PFSK-1 (cell line): ENCODE measurements around the gene SCNN1B.

Source experiments
- POLR2AphosphoS5 ChIP-seq: IDR thresholded peaks from 2 replicates; pipeline ENCODE4 v1.6.1; 2012; ENCODE audit warnings: low read depth, mild to moderate bottlenecking, control low read depth, low read length, moderate library complexity
- REST ChIP-seq, 2 experiments: IDR thresholded peaks; 2 replicates each; pipeline versions ENCODE4 v1.6.1 to v1.8.0; 2011 to 2012; ENCODE audit warnings: low read depth in 2 of 2, low read length in 2 of 2, control low read depth in 1 of 2, inconsistent platforms in 1 of 2, mild to moderate bottlenecking in 1 of 2, moderate library complexity in 1 of 2; ENCODE audit not compliant: insufficient read depth in 1 of 2
- TAF1 ChIP-seq: IDR thresholded peaks from 2 replicates; pipeline ENCODE4 v1.6.1; 2012; ENCODE audit warnings: low read length, control low read depth, borderline replicate concordance; ENCODE audit not compliant: insufficient read depth

- TF ChIP-seq POLR2AphosphoS5: no peak
- TF ChIP-seq TAF1: no peak
- TF ChIP-seq REST (IDR thresholded peaks at IDR 0.05; ENCODE audit: insufficient read depth in 1 of 2, low read depth in 2 of 2, low read length in 2 of 2): no peak
These were observed 105.5 kb downstream of the SCNN1B start for GRCh38 chr16:23407436-23408127.
